Loucy (cell line): Measurements from ENCODE around the gene NCAM1.

ENCODE experiments used
- H2AFZ ChIP-seq: fragments of 200-600 bp; sonication (generic); 2 replicates; pipeline ENCODE4 v1.6.0; 2016; ENCODE audit warnings: antibody characterized with exemption, mild to moderate bottlenecking, low read length, moderate library complexity
- H3F3A ChIP-seq: fragments of 200-600 bp; 2 replicates; pipeline ENCODE4 v1.6.0; 2016; ENCODE audit warnings: antibody characterized with exemption, low read depth, mild to moderate bottlenecking
- H3K27me3 ChIP-seq: fragments of 200-600 bp; sonication (generic); 2 replicates; pipeline ENCODE4 v1.6.1; 2014; ENCODE audit warnings: low read length, mild to moderate bottlenecking; ENCODE audit not compliant: insufficient read depth, poor library complexity, severe bottlenecking
- H3K36me3 ChIP-seq: fragments of 200-600 bp; sonication (generic); 2 replicates; pipeline ENCODE4 v1.6.1; 2016; ENCODE audit warnings: low read length; ENCODE audit not compliant: insufficient read depth
- H3K4me1 ChIP-seq: fragments of 200-600 bp; sonication (generic); 2 replicates; pipeline ENCODE4 v1.5.1; 2014; ENCODE audit warnings: low read length, mild to moderate bottlenecking; ENCODE audit not compliant: insufficient read depth, poor library complexity, severe bottlenecking
- H3K4me2 ChIP-seq: fragments of 200-600 bp; sonication (generic); 2 replicates; pipeline ENCODE4 v1.6.0; 2014; ENCODE audit warnings: antibody characterized with exemption, low read length, low read depth, mild to moderate bottlenecking; ENCODE audit not compliant: poor library complexity, severe bottlenecking
- H3K4me3 ChIP-seq: fragments of 200-600 bp; sonication (generic); 2 replicates; pipeline ENCODE4 v1.5.1; 2014; ENCODE audit warnings: low read length, mild to moderate bottlenecking, mixed read lengths; ENCODE audit not compliant: poor library complexity, severe bottlenecking
- H3K79me2 ChIP-seq: fragments of 200-600 bp; sonication (generic); 2 replicates; pipeline ENCODE4 v1.6.1; 2014; ENCODE audit warnings: low read length; ENCODE audit not compliant: insufficient read depth
- H3K9ac ChIP-seq: fragments of 200-600 bp; sonication (generic); 2 replicates; pipeline ENCODE4 v1.6.0; 2014; ENCODE audit warnings: mild to moderate bottlenecking, low read depth, low read length, moderate library complexity; ENCODE audit not compliant: poor library complexity, severe bottlenecking
- H3K9me2 ChIP-seq: fragments of 200-600 bp; sonication (generic); replicated peaks from 2 replicates; pipeline ENCODE4 v1.6.1; 2016; ENCODE audit warnings: low read depth, low read length, mixed read lengths
- H3K9me3 ChIP-seq: fragments of 200-600 bp; sonication (generic); 2 replicates; pipeline ENCODE4 v1.6.1; 2014; ENCODE audit warnings: mild to moderate bottlenecking, antibody characterized with exemption, low read length, low read depth; ENCODE audit not compliant: insufficient read depth
- H4K20me1 ChIP-seq: fragments of 200-600 bp; sonication (generic); 2 replicates; pipeline ENCODE4 v1.6.0; 2014; ENCODE audit warnings: antibody characterized with exemption, low read length, mild to moderate bottlenecking; ENCODE audit not compliant: insufficient read depth, poor library complexity, severe bottlenecking
- EZH2phosphoT487 ChIP-seq: fragments of 200-600 bp; IDR thresholded peaks from 2 replicates; pipeline ENCODE4 v1.6.1; 2018; ENCODE audit warnings: antibody characterized with exemption, mild to moderate bottlenecking, moderate library complexity, borderline replicate concordance
- TF ChIP-seq, protein P1 (sequence below): fragments of 200-600 bp; sonication (generic); conservative IDR thresholded peaks from 2 replicates; pipeline ENCODE4 v1.5.1; 2014; ENCODE audit warnings: mild to moderate bottlenecking, antibody characterized with exemption, low read length

Gene NCAM1

GRCh38 chr11:112999520-112999919, 38.3 kb downstream of the NCAM1 start:
- no peaks in the 10 kb centered on the region for H3K27me3 ChIP-seq
- no peaks in the 10 kb centered on the region for H3K79me2 ChIP-seq
- H3F3A ChIP-seq = no peaks in the 10 kb centered on the region
- no peak overlapping the region for H2AFZ ChIP-seq
- TF ChIP-seq EZH2phosphoT487 = no peak
- TF ChIP-seq, protein P1, sequence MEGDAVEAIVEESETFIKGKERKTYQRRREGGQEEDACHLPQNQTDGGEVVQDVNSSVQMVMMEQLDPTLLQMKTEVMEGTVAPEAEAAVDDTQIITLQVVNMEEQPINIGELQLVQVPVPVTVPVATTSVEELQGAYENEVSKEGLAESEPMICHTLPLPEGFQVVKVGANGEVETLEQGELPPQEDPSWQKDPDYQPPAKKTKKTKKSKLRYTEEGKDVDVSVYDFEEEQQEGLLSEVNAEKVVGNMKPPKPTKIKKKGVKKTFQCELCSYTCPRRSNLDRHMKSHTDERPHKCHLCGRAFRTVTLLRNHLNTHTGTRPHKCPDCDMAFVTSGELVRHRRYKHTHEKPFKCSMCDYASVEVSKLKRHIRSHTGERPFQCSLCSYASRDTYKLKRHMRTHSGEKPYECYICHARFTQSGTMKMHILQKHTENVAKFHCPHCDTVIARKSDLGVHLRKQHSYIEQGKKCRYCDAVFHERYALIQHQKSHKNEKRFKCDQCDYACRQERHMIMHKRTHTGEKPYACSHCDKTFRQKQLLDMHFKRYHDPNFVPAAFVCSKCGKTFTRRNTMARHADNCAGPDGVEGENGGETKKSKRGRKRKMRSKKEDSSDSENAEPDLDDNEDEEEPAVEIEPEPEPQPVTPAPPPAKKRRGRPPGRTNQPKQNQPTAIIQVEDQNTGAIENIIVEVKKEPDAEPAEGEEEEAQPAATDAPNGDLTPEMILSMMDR = no peak
- no peaks in the 10 kb centered on the region for H3K9me2 ChIP-seq
- no peaks in the 10 kb centered on the region for H3K36me3 ChIP-seq
- no peak overlapping the region for H3K4me3 ChIP-seq
- H3K9ac ChIP-seq = no peak overlapping the region
- H3K4me2 ChIP-seq = no peak overlapping the region
- no peaks in the 10 kb centered on the region for H3K9me3 ChIP-seq
- no peaks in the 10 kb centered on the region for H4K20me1 ChIP-seq
- H3K4me1 ChIP-seq = no peaks in the 10 kb centered on the region

GRCh38 chr11:113001709-113002108, 40.5 kb downstream of the NCAM1 start:
- no peak overlapping the region for H2AFZ ChIP-seq
- no peaks in the 10 kb centered on the region for H3K9me3 ChIP-seq
- H3K4me2 ChIP-seq = no peak overlapping the region
- H3K27me3 ChIP-seq = no peaks in the 10 kb centered on the region
- no peaks in the 10 kb centered on the region for H3K9me2 ChIP-seq
- no peaks in the 10 kb centered on the region for H3K36me3 ChIP-seq
- H3K79me2 ChIP-seq = no peaks in the 10 kb centered on the region
- no peaks in the 10 kb centered on the region for H4K20me1 ChIP-seq
- H3K4me3 ChIP-seq = no peak overlapping the region
- TF ChIP-seq, protein P1 = no peak
- no peak for TF ChIP-seq EZH2phosphoT487
- no peaks in the 10 kb centered on the region for H3F3A ChIP-seq
- H3K9ac ChIP-seq = no peak overlapping the region
- H3K4me1 ChIP-seq = no peaks in the 10 kb centered on the region

- no peaks in the 10 kb centered on the region for H4K20me1 ChIP-seq
- H3K9me2 ChIP-seq = no peaks in the 10 kb centered on the region
- H3K36me3 ChIP-seq = no peaks in the 10 kb centered on the region
- no peaks in the 10 kb centered on the region for H3K4me1 ChIP-seq
- H2AFZ ChIP-seq = no peak overlapping the region
- no peaks in the 10 kb centered on the region for H3K9me3 ChIP-seq
- no peak overlapping the region for H3K4me2 ChIP-seq
- H3K4me3 ChIP-seq = no peak overlapping the region
- TF ChIP-seq, protein P1 = no peak
- TF ChIP-seq EZH2phosphoT487 = no peak
- no peaks in the 10 kb centered on the region for H3F3A ChIP-seq
- H3K9ac ChIP-seq = no peak overlapping the region
- no peaks in the 10 kb centered on the region for H3K27me3 ChIP-seq
- H3K79me2 ChIP-seq = no peaks in the 10 kb centered on the region
Observed at GRCh38 chr11:113006896-113007445, 45.8 kb downstream of the NCAM1 start.
